C1 segment of cervical spinal cord (tissue), 14 donors: ENCODE results near the gene BRDT.

ENCODE experiments used
- DNase-seq, 14 donors: peaks; one replicate each; lab custom pipeline; 2025; lab: John Stamatoyannopoulos, UW

The BRDT gene

DNA sequence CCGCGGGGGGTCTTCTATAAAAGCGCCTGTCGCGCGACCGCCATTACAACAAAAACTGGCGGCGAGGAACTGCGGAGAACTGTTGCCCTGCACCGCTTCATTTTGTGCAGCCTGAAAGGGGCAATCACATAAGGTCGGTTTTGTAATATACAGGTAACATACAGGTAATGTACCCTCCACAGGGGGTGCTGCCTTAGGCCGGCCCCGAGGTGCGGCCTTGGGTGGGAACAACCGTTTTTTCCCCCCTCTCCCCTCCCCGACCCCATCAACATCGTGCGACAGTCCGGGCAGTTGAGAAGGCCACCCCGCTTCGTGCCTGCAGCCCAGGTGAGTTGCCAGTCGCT is at the start of gene BRDT:
Gene BRDT (plus strand): TSS at position 46 of the 344 bp plus-strand sequence. CDS start 13,354 bp downstream, outside the sequence.
- DNase-seq = no peak

GRCh38 chr1:91900562-91900961 is 48.6 kb upstream of the BRDT start:
- DNase-seq = no peak

- DNase-seq = no peak
Observed at GRCh38 chr1:91901231-91901630, 48.0 kb upstream of the BRDT start.

DNA sequence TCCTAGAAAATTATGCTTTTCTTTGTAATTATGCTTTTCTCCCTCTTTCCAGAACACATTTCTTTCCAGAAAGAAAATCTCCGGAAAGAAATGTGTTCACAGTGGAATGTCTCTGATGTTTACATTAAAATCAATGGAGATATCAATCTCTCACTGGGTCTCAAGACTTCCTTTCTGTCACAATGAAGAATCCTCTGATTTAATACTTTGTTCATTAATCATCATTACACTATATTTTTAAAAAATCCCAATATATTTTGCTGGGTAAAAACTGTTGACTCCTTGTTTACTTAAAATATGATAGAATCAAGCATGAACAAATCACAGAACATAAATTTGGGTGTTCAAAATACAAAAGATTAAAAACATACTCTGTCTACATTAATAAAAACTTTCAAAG is 36.9 kb upstream of the BRDT start:
- no peak for DNase-seq

- DNase-seq = no peak
Observed at GRCh38 chr1:91913018-91913417, 36.2 kb upstream of the BRDT start.

- no peak for DNase-seq
Observed at GRCh38 chr1:91916046-91916445, 33.2 kb upstream of the BRDT start.

DNA sequence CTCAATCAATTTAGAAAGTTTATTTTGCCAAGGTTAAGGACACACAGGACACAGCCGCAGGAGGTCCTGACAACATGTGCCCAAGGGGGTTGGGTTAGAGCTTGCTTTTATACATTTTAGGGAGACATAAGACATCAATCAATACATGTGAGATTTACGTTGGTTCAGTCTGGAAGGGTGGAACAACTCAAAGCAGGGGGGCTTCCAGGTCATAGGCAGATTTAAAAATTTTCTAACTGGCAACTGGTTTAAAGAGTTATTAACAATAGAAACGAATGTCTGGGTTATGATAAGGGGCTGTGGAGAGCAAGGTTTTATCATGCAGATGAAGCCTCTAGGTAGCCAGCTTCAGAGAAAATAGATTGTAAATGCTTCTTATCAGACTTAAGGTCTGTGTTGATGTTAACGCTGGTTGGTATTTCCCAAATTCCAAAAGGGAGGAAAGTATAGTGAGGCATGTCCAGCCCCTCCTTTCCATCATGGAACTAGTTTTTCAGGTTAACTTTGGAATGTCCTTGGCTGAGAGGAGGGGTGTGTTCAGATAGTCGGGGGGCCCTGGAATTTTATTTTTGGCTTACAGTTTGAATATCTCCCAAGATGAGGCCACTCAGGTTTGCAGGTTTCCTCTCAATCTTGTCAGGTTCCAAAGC is 32.3 kb upstream of the BRDT start:
- no peak for DNase-seq

GRCh38 chr1:91919962-91920361 is 29.2 kb upstream of the BRDT start:
- DNase-seq = no peak

GRCh38 chr1:91924146-91924545 is 25.1 kb upstream of the BRDT start:
- no peak for DNase-seq

- DNase-seq = no peak
Observed at GRCh38 chr1:91925644-91926435, 23.4 kb upstream of the BRDT start.

GRCh38 chr1:91928026-91928425 is 21.2 kb upstream of the BRDT start:
- no peak for DNase-seq

DNA sequence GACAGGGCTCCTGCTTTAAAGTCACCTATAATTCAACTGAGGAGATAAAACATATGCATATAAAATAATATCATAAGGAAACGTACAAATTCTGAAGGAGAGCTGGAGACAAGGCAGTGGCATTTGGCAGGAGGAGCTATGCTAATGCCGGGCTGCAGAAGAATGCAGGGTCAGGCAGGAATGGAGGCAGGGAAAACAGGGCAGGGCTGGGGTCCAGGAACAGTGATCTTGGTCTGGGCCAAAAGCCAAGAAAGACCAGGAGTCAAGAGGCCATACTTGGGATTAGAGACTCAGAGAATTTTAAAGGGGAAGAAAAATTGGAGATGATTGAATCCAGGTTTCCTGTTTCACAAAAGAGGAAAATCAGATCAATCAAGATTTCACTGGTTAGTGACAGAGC is 20.0 kb upstream of the BRDT start:
- peak in 1 of 14 donors; percentile 1 for DNase-seq

GRCh38 chr1:91937613-91938012 is 11.6 kb upstream of the BRDT start:
- DNase-seq = no peak

DNA sequence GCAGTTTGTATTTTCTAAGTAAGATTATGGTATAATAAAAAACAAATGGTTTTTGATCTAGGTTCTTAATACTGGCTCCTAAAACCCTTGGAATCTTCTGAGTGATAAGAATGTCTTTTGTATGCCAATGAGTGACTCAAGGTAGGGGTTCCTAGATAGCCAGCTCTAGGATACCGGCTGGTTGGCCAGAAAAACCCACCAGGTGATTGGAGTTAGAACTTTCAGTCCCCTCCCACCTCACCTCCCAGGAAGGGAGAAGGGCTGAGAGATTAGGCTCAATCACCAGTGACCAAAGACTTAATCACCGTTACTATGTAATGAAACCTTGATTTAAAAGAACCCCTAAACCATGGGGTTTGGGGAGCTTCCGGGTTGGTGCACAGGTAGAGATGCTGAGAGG is 8.7 kb upstream of the BRDT start:
- DNase-seq = no peak

- no peak for DNase-seq
Observed at GRCh38 chr1:91944087-91944486, 5.1 kb upstream of the BRDT start.

DNA sequence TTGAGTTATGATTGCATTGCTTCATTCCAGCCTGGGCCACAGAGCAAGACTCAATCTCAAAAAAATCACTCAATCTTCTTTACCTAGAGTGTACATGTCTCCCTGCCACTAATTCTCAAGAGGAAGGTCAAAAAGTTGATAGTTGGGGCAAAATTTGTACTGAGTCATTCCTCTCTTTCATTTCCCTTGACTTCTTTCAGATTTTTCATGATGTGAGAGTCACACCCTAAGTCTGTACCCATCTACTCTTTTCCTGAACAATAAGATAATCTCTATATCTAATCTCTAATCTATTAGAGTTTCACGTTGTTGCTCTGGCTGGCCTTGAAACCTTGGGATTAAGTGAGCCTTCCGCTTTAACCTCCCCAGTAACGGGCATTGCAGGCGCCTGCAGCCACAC is 1.1 kb upstream of the BRDT start:
- DNase-seq = no peak

- no peak for DNase-seq
Observed at GRCh38 chr1:91948501-91949355, 473 bp upstream of the BRDT start.

DNA sequence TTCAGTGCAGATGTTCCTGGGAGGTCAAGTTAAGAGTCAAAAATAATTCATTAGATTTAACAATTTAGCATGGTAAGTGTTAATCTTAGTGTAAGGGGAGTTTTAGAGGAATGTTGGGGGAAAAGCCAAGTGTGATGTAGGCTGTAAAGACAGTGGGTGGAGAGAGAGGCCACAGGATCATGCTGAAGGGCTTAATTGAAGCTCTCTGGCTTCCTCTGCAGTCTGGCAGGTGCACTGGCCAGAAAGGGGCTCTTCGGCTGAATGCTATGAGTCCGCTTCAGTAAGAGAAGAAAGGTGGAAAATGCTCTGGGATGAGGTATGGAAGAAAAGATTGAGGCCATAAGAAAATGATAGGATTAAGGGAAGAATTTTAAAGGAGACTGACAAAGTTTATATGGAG is 3.0 kb downstream of the BRDT start:
- no peak for DNase-seq

DNA sequence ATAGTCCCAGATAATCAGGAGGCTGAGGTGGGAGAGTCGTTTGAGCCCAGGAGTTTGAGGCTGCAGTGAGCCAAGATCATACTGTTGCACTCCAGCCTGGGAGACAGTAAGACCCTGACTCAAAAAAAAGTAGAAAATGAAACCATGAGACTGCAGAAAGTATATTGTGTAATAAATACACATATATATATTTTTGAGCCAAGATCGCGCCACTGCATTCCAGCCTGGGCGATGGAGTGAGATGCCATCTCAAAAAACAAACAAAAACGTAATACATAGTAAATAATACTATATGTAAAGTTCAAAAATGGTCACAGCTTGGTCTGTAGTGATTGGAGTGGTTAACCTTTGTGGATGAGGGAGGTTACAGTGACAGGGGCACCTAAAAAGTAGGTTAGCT is 9.7 kb downstream of the BRDT start:
- DNase-seq = no peak

DNA sequence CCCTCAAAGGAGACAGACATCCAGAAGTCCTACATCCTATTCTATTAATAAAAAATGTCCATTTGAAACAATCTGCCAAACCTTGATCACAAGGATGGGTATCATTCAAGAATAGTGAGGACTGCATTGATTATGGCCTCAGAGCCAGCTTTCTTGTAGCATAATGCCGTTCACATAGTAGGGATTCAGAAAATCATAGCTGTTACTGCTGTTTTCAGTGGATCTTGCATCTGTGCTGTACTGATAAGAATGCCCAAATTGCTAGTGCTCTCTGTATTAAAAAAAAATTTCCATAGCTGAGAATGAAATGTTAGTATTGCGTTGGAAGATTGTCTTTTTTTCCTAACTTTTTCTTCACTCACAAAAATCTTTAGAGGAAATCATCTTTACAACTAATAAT is 19.1 kb downstream of the BRDT start:
- no peak for DNase-seq

DNA sequence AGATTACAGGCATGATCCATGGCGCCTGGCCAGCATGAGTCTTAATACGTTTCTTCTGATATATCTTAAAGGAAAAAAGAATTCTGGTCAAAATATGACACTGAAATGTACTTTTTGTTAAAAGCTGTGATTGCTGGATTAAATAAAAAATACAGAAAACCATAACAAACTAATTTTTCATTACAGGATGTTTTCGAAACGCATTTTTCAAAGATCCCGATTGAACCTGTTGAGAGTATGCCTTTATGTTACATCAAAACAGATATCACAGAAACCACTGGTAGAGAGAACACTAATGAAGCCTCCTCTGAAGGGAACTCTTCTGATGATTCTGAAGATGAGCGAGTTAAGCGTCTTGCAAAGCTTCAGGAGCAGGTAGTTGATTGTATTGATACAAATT is 30.2 kb downstream of the BRDT start:
- DNase-seq = no peak

GRCh38 chr1:91980663-91981062 is 31.5 kb downstream of the BRDT start:
- DNase-seq = no peak
